ENCODE data around the gene SPCS3.
"Not testable (repeated sequence)": the region's sequence is repeated elsewhere in the genome, so short reads cannot be mapped to it uniquely, and the experiment has no call there.

SPCS3 gene

GRCh38 chr4:176319704-176320339, at the start of gene SPCS3:
Gene SPCS3, plus strand, starts transcription at chr4:176319966. Its CDS starts 111 bp downstream, at chr4:176320077.
- peak; percentile 96 for DNase-seq

- DNase-seq: no peak
These were observed 49.1 kb upstream of the SPCS3 start for GRCh38 chr4:176270669-176271068.

- no peak for DNase-seq
These were observed 48.0 kb upstream of the SPCS3 start for GRCh38 chr4:176271749-176272148.

- no peak for DNase-seq
These were observed 47.0 kb upstream of the SPCS3 start for GRCh38 chr4:176272799-176273198.

- no peak for DNase-seq
These were observed 46.0 kb upstream of the SPCS3 start for GRCh38 chr4:176273736-176274135.

GRCh38 chr4:176274441-176274840, 45.3 kb upstream of the SPCS3 start:
- DNase-seq: no peak

GRCh38 chr4:176276710-176277109, 43.1 kb upstream of the SPCS3 start:
- no peak for DNase-seq

GRCh38 chr4:176277162-176277904, 42.4 kb upstream of the SPCS3 start:
- DNase-seq: no peak

GRCh38 chr4:176279560-176279959, 40.2 kb upstream of the SPCS3 start:
- DNase-seq: not testable (repeated sequence)

GRCh38 chr4:176286728-176287127, 33.0 kb upstream of the SPCS3 start:
- no peak for DNase-seq

- no peak for DNase-seq
These were observed 32.2 kb upstream of the SPCS3 start for GRCh38 chr4:176287546-176287945.

GRCh38 chr4:176288020-176288419, 31.7 kb upstream of the SPCS3 start:
- no peak for DNase-seq

- no peak for DNase-seq
These were observed 30.2 kb upstream of the SPCS3 start for GRCh38 chr4:176289561-176289960.

GRCh38 chr4:176290520-176290919, 29.2 kb upstream of the SPCS3 start:
- DNase-seq: no peak

GRCh38 chr4:176291748-176292147, 28.0 kb upstream of the SPCS3 start:
- no peak for DNase-seq

GRCh38 chr4:176292920-176293319, 26.8 kb upstream of the SPCS3 start:
- DNase-seq: no peak

- no peak for DNase-seq
These were observed 26.1 kb upstream of the SPCS3 start for GRCh38 chr4:176293660-176294059.

GRCh38 chr4:176295907-176296306, 23.9 kb upstream of the SPCS3 start:
- DNase-seq: not testable (repeated sequence)

- DNase-seq: no peak
These were observed 21.1 kb upstream of the SPCS3 start for GRCh38 chr4:176298664-176299063.

- no peak for DNase-seq
These were observed 19.7 kb upstream of the SPCS3 start for GRCh38 chr4:176300036-176300435.

- DNase-seq: no peak
These were observed 19.2 kb upstream of the SPCS3 start for GRCh38 chr4:176300565-176300964.

GRCh38 chr4:176302283-176303275, 17.2 kb upstream of the SPCS3 start:
- DNase-seq: no peak

GRCh38 chr4:176303938-176304337, 15.8 kb upstream of the SPCS3 start:
- DNase-seq: no peak

Measured in activated CD8-positive, alpha-beta memory T cell treated with anti-CD3 and anti-CD28 coated beads for 24 hours (primary cell).